ENCODE results near the gene NDST4.

DNA sequence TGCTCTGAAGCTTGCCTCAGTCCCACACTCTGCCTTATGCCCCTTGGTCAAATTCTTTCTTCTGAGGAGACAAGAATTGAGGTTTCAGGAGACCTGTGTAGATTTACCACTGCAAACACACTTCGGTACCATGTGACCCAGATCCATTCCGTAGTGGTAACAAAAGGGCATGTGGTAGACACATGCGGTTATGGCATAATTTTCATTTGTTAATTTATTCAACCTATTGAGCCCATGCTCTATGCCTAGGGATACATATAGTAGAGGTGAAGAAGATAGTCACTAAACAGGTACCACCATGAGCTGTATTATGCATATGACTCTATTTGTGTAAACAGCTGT is 190.9 kb downstream of the NDST4 start:
- TF ChIP-seq, protein P1, sequence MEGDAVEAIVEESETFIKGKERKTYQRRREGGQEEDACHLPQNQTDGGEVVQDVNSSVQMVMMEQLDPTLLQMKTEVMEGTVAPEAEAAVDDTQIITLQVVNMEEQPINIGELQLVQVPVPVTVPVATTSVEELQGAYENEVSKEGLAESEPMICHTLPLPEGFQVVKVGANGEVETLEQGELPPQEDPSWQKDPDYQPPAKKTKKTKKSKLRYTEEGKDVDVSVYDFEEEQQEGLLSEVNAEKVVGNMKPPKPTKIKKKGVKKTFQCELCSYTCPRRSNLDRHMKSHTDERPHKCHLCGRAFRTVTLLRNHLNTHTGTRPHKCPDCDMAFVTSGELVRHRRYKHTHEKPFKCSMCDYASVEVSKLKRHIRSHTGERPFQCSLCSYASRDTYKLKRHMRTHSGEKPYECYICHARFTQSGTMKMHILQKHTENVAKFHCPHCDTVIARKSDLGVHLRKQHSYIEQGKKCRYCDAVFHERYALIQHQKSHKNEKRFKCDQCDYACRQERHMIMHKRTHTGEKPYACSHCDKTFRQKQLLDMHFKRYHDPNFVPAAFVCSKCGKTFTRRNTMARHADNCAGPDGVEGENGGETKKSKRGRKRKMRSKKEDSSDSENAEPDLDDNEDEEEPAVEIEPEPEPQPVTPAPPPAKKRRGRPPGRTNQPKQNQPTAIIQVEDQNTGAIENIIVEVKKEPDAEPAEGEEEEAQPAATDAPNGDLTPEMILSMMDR (IDR thresholded peaks at IDR 0.05), result no peak
- TF ChIP-seq POLR2AphosphoS5 (IDR thresholded peaks at IDR 0.05), result no peak
- no peak for TF ChIP-seq POLR2A (IDR thresholded peaks at IDR 0.05)
- TF ChIP-seq EP300 (IDR thresholded peaks at IDR 0.05), result no peak

All from stomach (tissue), 4 donors.